GM13976 (cell line): ENCODE results near the gene PTPN18.

Experiments used
- DNase-seq: peaks from one replicate; pipeline ENCODE4 v3.0.0; 2012; ENCODE audit warnings: low spot score
- in situ Hi-C: fragments of 300-500 bp; cut with MboI; formaldehyde crosslinking; loops from one replicate; pipeline ENCODE4 v1.12.0; 2022; ENCODE audit warnings: low sequenced_read_pairs, mixed read lengths, inconsistent platforms; ENCODE audit not compliant: unreplicated experiment
- TF ChIP-seq, protein P1 (sequence below): IDR thresholded peaks from 2 replicates; pipeline ENCODE4 v1.5.1; 2012; ENCODE audit warnings: borderline replicate concordance, mild to moderate bottlenecking; ENCODE audit not compliant: insufficient read depth; ENCODE audit errors: extremely low read depth, missing control alignments, control extremely low read depth

PTPN18 gene

DNA sequence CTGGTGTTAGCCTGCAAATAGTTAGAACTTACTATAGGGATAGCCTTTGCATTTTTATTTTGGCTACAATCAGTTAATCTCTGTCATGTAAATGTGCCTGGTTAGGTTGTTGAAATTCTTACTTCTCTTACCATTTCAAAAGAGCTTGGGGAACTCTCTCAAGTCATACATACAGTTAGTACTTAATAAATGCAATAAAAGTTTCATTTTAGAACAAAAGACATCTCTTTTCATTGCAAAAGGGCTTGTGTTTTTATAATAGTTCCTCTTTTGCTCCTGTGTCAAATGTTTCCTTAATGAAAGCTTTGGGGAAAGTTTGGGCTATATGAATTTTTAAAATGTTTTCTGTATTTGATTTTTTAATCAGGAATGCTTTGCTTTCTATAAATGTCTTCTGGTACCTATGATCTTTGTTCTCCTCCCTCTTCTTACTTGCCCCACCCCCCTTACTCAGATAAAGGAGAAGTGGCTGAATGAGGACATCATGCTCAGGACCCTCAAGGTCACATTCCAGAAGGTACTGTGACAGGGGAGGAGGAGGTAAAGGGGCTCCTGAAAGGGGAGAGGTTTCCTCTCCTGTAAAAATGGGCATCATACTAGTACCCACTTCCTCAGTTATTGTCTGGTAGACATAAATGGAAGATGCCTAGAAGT lies 13.6 kb downstream of the PTPN18 start:
- in situ Hi-C loops: no loop called here
- no peak for DNase-seq
- TF ChIP-seq, protein P1, sequence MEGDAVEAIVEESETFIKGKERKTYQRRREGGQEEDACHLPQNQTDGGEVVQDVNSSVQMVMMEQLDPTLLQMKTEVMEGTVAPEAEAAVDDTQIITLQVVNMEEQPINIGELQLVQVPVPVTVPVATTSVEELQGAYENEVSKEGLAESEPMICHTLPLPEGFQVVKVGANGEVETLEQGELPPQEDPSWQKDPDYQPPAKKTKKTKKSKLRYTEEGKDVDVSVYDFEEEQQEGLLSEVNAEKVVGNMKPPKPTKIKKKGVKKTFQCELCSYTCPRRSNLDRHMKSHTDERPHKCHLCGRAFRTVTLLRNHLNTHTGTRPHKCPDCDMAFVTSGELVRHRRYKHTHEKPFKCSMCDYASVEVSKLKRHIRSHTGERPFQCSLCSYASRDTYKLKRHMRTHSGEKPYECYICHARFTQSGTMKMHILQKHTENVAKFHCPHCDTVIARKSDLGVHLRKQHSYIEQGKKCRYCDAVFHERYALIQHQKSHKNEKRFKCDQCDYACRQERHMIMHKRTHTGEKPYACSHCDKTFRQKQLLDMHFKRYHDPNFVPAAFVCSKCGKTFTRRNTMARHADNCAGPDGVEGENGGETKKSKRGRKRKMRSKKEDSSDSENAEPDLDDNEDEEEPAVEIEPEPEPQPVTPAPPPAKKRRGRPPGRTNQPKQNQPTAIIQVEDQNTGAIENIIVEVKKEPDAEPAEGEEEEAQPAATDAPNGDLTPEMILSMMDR: no peak

DNA sequence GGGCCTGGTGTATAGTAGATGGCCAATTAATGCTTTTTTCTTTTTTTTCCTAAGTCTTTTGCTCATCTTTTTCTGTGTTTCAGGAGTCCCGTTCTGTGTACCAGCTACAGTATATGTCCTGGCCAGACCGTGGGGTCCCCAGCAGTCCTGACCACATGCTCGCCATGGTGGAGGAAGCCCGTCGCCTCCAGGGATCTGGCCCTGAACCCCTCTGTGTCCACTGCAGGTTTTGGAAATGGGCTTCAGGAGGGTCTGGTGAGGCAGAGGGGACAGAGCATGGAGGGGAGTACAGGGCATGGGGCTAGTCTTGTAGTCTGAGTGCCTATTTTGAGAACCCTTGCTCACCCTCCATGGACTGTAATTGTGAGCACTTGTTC lies 14.1 kb downstream of the PTPN18 start:
- TF ChIP-seq, protein P1: no peak
- in situ Hi-C loops: no loop called here
- no peak for DNase-seq

DNA sequence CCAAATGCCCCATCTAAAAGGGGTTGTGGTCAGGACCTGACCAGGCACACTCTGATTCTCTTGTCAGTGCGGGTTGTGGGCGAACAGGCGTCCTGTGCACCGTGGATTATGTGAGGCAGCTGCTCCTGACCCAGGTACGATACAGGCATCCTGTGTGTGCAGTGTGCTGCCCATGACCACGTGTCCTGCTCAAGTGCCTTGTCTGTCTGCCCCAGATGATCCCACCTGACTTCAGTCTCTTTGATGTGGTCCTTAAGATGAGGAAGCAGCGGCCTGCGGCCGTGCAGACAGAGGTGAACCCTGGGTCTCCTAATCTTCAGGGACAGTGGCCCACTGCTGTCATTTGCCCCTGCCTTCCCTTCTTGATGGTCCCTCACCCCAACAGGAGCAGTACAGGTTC lies 14.6 kb downstream of the PTPN18 start:
- TF ChIP-seq, protein P1: no peak
- in situ Hi-C loops: no loop called here
- peak; percentile 69 for DNase-seq

DNA sequence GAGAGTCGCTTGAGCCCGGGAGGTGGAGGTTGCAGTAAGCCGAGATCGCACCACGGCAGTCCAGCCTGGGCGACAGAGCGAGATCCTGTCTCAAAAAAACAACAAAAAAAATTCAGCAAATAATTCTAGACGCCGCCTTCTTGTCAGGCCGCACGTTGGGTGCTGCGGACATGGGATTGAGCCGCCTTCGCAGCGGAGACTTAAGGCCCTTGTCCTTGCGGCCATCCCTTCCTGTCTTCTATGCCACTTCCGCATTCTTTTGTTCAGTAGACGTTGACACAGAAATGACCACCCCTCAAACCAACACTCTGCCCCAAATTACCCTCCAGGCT lies 15.8 kb downstream of the PTPN18 start:
- no peak for DNase-seq
- in situ Hi-C loops: no loop called here
- TF ChIP-seq, protein P1: no peak

DNA sequence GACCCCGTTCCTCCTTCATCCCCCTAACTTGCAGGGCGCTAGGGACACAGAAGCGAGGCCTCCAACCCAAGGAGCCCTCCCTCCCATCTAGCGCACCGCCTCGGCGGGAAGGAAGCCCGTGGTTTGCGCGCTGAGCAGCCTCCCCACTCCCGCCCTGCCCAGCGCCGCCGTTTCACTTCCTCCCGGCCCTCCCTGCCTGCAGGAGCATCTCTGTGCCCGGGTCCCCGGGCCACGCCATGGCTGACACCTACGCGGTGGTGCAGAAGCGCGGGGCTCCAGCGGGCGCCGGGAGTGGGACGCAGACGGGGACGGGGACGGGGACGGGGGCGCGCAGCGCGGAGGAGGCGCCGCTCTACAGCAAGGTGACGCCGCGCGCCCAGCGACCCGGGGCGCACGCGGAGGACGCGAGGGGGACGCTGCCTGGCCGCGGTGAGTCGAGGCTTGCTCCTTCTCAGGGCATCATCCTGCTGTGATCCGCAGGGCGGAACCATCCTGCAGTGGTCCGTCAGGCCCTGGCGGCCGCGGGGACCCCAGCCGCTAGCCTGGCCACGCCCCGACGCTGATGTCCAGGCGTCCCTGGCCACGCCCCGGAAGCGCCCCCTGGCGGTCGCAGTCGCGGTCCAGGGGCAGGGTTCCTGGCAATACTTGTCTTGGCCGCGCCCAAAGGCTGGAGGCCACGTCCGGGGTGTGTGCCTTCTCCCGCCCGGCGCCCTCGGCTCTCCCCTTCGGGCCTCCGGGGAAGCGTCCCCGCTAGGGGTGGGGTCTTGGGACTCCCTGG lies 16.4 kb downstream of the PTPN18 start:
- in situ Hi-C loops: no loop called here
- peak; percentile 90 for DNase-seq
- TF ChIP-seq, protein P1: peak; percentile 95

DNA sequence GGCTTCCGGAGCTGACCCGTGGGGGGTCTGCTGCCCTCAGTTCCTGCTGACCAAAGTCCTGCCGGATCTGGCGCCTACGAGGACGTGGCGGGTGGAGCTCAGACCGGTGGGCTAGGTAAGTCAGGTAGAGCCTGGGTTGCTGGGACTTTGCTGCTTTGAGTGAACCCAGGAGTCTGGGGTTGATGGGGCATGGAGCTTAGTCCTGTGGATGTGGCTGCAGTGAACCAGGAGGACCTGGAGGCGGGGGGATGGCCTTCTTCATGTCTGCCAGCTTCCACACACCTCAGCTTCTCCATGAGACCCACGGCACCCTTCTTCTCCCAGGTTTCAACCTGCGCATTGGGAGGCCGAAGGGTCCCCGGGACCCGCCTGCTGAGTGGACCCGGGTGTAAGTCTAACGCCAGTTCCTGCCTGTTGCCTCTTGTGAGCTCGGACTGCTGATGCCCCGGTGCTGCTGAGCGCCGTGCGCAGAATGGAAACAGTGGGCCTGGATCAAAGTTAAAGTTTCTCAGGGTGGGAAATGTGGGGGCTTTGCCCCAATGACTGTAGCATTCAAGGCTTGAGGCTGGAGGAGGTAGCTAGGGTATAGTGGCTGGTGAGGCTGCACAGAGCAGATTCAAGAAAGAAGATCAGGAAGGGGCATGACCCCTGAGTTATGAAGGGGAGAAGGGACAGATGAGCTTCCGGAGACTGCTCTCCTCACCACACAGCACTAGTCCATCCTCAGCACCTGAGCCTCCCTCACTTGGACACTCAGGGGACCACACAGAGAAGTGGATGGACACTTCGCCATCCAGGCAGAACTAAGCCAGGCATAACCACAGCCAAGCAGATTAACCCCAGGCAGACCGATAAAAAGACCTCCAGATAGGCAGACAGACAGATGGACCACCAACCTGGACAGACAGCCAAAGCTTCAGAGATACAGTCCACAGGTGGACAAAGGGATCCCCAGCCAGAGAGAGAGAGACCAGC lies 17.3 kb downstream of the PTPN18 start:
- TF ChIP-seq, protein P1: no peak
- DNase-seq: peak; percentile 34
- in situ Hi-C loops: no loop called here
